H1 (cell line): ENCODE results near the gene RECK. TPM values are rescaled to one million over a fixed set of nuclear protein-coding genes. Genes with fewer than 3 reads are reported as not detected.

Source experiments
- CTCF ChIA-PET: fragments of 300-600 bp; sonication (Branson Sonifier 250); formaldehyde crosslinking; loops from one replicate; lab custom pipeline; 2021; ENCODE audit not compliant: partially characterized antibody; lab: Charles Lee
- POLR2A ChIA-PET: fragments of 300-600 bp; sonication (Branson Sonifier 250); formaldehyde crosslinking; loops from one replicate; lab custom pipeline; 2021; ENCODE audit warnings: inconsistent platforms; ENCODE audit not compliant: partially characterized antibody; lab: Charles Lee
- DNase-seq, 2 experiments: peaks; one replicate each; pipeline versions ENCODE4 v3.0.0 to v3.0.0-alpha.2; 2010 to 2022; ENCODE audit warnings: low spot score in 2 of 2, low read depth in 1 of 2, mixed read lengths in 1 of 2
- FAIRE-seq: peaks from 2 replicates; lab custom pipeline; 2011; peaks lifted over from hg19 to GRCh38; lab: Jason Lieb, UNC
- H2AFZ ChIP-seq: 2 replicates; pipeline ENCODE4 v1.8.1; 2012; ENCODE audit warnings: low read length, inconsistent platforms
- H2AK5ac ChIP-seq: 2 replicates; pipeline ENCODE4 v1.6.1; 2013; ENCODE audit warnings: low read depth, low read length
- H2BK120ac ChIP-seq: replicated peaks from 2 replicates; pipeline ENCODE3; 2013; ENCODE audit warnings: low read depth, low read length, inconsistent platforms
- H2BK12ac ChIP-seq: 2 replicates; pipeline ENCODE4 v1.6.1; 2013; ENCODE audit warnings: low read depth, low read length
- H2BK15ac ChIP-seq: 2 replicates; pipeline ENCODE4 v1.6.1; 2013; ENCODE audit warnings: low read length
- H2BK20ac ChIP-seq: 2 replicates; pipeline ENCODE4 v1.6.1; 2013; ENCODE audit warnings: low read length
- H2BK5ac ChIP-seq: 2 replicates; pipeline ENCODE4 v1.6.1; 2013; ENCODE audit warnings: low read depth, low read length
- H3K14ac ChIP-seq: 2 replicates; pipeline ENCODE4 v1.6.1; 2013; ENCODE audit warnings: inconsistent platforms; ENCODE audit not compliant: insufficient read length
- H3K18ac ChIP-seq: 2 replicates; pipeline ENCODE4 v1.6.1; 2013; ENCODE audit warnings: low read length; ENCODE audit errors: extremely low read depth
- H3K23ac ChIP-seq: 2 replicates; pipeline ENCODE4 v1.6.1; 2013; ENCODE audit warnings: inconsistent platforms; ENCODE audit not compliant: insufficient read length
- H3K23me2 ChIP-seq: 2 replicates; pipeline ENCODE4 v1.6.1; 2013; ENCODE audit warnings: low read depth, low read length
- H3K27ac ChIP-seq: 2 replicates; pipeline ENCODE4 v1.6.1; 2011; ENCODE audit warnings: low read depth, low read length, inconsistent platforms
- H3K27me3 ChIP-seq, 4 experiments: replicated peaks in 1 of 4; 1 replicate in 1 of 4; 2 replicates in 3 of 4; pipeline versions ENCODE4 v1.6.1 to v1.8.1; 2011 to 2013; ENCODE audit warnings: low read length in 3 of 4, mild to moderate bottlenecking in 3 of 4, inconsistent platforms in 2 of 4, mixed read lengths in 2 of 4, moderate library complexity in 1 of 4; ENCODE audit not compliant: control insufficient read depth in 3 of 4, insufficient read depth in 3 of 4; ENCODE audit errors: extremely low read depth in 1 of 4
- H3K36me3 ChIP-seq, 4 experiments: 2 replicates each; pipeline versions ENCODE4 v1.6.1 to v1.8.1; 2011 to 2013; ENCODE audit warnings: mild to moderate bottlenecking in 4 of 4, low read length in 3 of 4, moderate library complexity in 2 of 4, control low read depth in 1 of 4, inconsistent platforms in 1 of 4; ENCODE audit not compliant: insufficient read depth in 4 of 4, control insufficient read depth in 2 of 4
- H3K4ac ChIP-seq: replicated peaks from 2 replicates; pipeline ENCODE3; 2013; ENCODE audit warnings: low read length, low read depth, mixed read lengths, inconsistent platforms; ENCODE audit not compliant: insufficient read length
- H3K4me1 ChIP-seq, 4 experiments: replicated peaks in 1 of 4; 1 replicate in 1 of 4; 2 replicates in 3 of 4; pipeline versions ENCODE4 v1.6.1 to v1.8.1; 2011 to 2013; ENCODE audit warnings: low read length in 3 of 4, inconsistent platforms in 2 of 4, mixed read lengths in 1 of 4; ENCODE audit not compliant: insufficient read depth in 4 of 4, control insufficient read depth in 3 of 4
- H3K4me2 ChIP-seq, 2 experiments: 2 replicates each; pipeline versions ENCODE4 v1.6.1 to v1.8.1; 2011 to 2013; ENCODE audit warnings: low read depth in 2 of 2, low read length in 2 of 2, control low read depth in 1 of 2, inconsistent platforms in 1 of 2, mild to moderate bottlenecking in 1 of 2; ENCODE audit not compliant: insufficient read depth in 1 of 2
- H3K4me3 ChIP-seq, 4 experiments: fragments of 200-600, 300-600 bp in 1 of 4; sonication (generic), shearing (Covaris generic), sonication (Bioruptor Twin) in 1 of 4; 2 replicates each; pipeline versions ENCODE4 v1.5.1 to v1.8.1; 2011 to 2016; ENCODE audit warnings: low read length in 4 of 4, low read depth in 3 of 4, control low read depth in 2 of 4, inconsistent platforms in 2 of 4, mild to moderate bottlenecking in 2 of 4, mixed read lengths in 1 of 4, moderate library complexity in 1 of 4; ENCODE audit not compliant: insufficient read depth in 2 of 4; ENCODE audit errors: extremely low read depth in 1 of 4
- H3K56ac ChIP-seq: replicated peaks from 2 replicates; pipeline ENCODE3; 2013; ENCODE audit warnings: low read depth, mild to moderate bottlenecking, mixed read lengths, low read length, inconsistent platforms; ENCODE audit not compliant: insufficient read length
- H3K79me1 ChIP-seq: 2 replicates; pipeline ENCODE4 v1.6.1; 2013; ENCODE audit warnings: low read depth, low read length, control low read depth
- H3K79me2 ChIP-seq, 2 experiments: 2 replicates each; pipeline versions ENCODE4 v1.6.1 to v1.8.1; 2012 to 2013; ENCODE audit warnings: low read length in 2 of 2, mild to moderate bottlenecking in 2 of 2, inconsistent platforms in 1 of 2; ENCODE audit not compliant: insufficient read depth in 2 of 2, control insufficient read depth in 1 of 2
- H3K9ac ChIP-seq, 4 experiments: replicated peaks in 1 of 4; 1 replicate in 1 of 4; 2 replicates in 3 of 4; pipeline versions ENCODE4 v1.6.1 to v1.8.1; 2011 to 2013; ENCODE audit warnings: low read depth in 3 of 4, low read length in 3 of 4, control low read depth in 2 of 4, mild to moderate bottlenecking in 2 of 4, moderate library complexity in 2 of 4, inconsistent platforms in 1 of 4; ENCODE audit errors: extremely low read depth in 1 of 4
- H3K9me3 ChIP-seq, 2 experiments: 2 replicates each; pipeline versions ENCODE4 v1.6.1 to v1.8.1; 2012 to 2013; ENCODE audit warnings: mild to moderate bottlenecking in 2 of 2, moderate library complexity in 2 of 2, control low read depth in 1 of 2, inconsistent platforms in 1 of 2, low read depth in 1 of 2, low read length in 1 of 2, mixed read lengths in 1 of 2; ENCODE audit not compliant: insufficient read depth in 2 of 2
- H4K20me1 ChIP-seq, 2 experiments: replicated peaks in 1 of 2; 2 replicates each; pipeline versions ENCODE3 to v1.8.1; 2011 to 2013; ENCODE audit warnings: inconsistent platforms in 2 of 2, low read length in 2 of 2, mild to moderate bottlenecking in 1 of 2; ENCODE audit not compliant: insufficient read depth in 2 of 2, control insufficient read depth in 1 of 2
- H4K5ac ChIP-seq: 2 replicates; pipeline ENCODE4 v1.6.1; 2013; ENCODE audit warnings: low read length, low read depth, mixed read lengths, inconsistent platforms; ENCODE audit not compliant: insufficient read length
- H4K8ac ChIP-seq: 2 replicates; pipeline ENCODE4 v1.8.0; 2013; ENCODE audit warnings: mild to moderate bottlenecking, moderate library complexity, low read length, inconsistent platforms; ENCODE audit not compliant: insufficient read depth; ENCODE audit errors: extremely low read depth
- H4K91ac ChIP-seq: replicated peaks from 2 replicates; pipeline ENCODE3; 2013; ENCODE audit warnings: low read length, mixed read lengths, inconsistent platforms; ENCODE audit not compliant: insufficient read length
- HDAC2 ChIP-seq, 2 experiments: fragments of 300-600 bp in 1 of 2; sonication (generic) in 1 of 2; IDR thresholded peaks; 2 replicates each; pipeline ENCODE4 v1.6.1; 2011 to 2012; ENCODE audit warnings: low read depth in 2 of 2, low read length in 2 of 2, mild to moderate bottlenecking in 2 of 2, moderate library complexity in 2 of 2, borderline replicate concordance in 1 of 2, inconsistent platforms in 1 of 2
- HDAC6 ChIP-seq: IDR thresholded peaks from one replicate; pipeline ENCODE4 v1.7.1; 2012; ENCODE audit warnings: low read depth, mild to moderate bottlenecking, inconsistent platforms, low read length, moderate library complexity
- TEAD4 ChIP-seq: IDR thresholded peaks from 2 replicates; pipeline ENCODE4 v1.6.1; 2012; ENCODE audit warnings: low read depth, low read length, inconsistent platforms, mixed read lengths
- WGBS, 2 experiments: shearing (Covaris generic) in 1 of 2; methylation state at CpG; one replicate each; pipeline versions ENCODE4 v1.1.6 to v1.1.7; 2013 to 2015; ENCODE audit warnings: low lambda C conversion rate in 2 of 2, mixed read lengths in 2 of 2, inconsistent platforms in 1 of 2, low coverage in 1 of 2, missing lambda C conversion rate in 1 of 2; ENCODE audit not compliant: insufficient replicate concordance in 2 of 2, insufficient coverage in 1 of 2, insufficient read length in 1 of 2; ENCODE audit errors: extremely low coverage in 1 of 2, missing lambda C conversion rate in 1 of 2; 5-methylcytosine and 5-hydroxymethylcytosine counted together
- polyA plus RNA-seq, 7 experiments: library from polyadenylated mRNA; depleted of rRNA in 3 of 7; stranded (reverse) in 5 of 7; unstranded in 2 of 7; fragments of >200 nt in 5 of 7; fragments of 200-250 nt in 2 of 7; gene quantifications; 1 replicate in 5 of 7; 2 replicates in 1 of 7; 4 replicates in 1 of 7; pipeline versions ENCODE4 v1.2.1 to v1.2.3, GENCODE V29; 2011 to 2013; ENCODE audit warnings: missing spikeins in 2 of 7, mixed read lengths in 2 of 7
- total RNA-seq: library from RNA; stranded (reverse); fragmentation: NEBNext Ultra II Directional; extraction: Animal tissue kit (Norgen Biotek cat#: 25700); gene quantifications from 2 replicates; pipeline ENCODE4 v1.2.1, GENCODE V29; 2021

RECK gene
- total and polyA plus RNA-seq, 2 of the 8 experiments (the other 6 are each of a cell fraction or from before 2014, with no cell fraction given): 5.4 to 9.8 TPM

DNA sequence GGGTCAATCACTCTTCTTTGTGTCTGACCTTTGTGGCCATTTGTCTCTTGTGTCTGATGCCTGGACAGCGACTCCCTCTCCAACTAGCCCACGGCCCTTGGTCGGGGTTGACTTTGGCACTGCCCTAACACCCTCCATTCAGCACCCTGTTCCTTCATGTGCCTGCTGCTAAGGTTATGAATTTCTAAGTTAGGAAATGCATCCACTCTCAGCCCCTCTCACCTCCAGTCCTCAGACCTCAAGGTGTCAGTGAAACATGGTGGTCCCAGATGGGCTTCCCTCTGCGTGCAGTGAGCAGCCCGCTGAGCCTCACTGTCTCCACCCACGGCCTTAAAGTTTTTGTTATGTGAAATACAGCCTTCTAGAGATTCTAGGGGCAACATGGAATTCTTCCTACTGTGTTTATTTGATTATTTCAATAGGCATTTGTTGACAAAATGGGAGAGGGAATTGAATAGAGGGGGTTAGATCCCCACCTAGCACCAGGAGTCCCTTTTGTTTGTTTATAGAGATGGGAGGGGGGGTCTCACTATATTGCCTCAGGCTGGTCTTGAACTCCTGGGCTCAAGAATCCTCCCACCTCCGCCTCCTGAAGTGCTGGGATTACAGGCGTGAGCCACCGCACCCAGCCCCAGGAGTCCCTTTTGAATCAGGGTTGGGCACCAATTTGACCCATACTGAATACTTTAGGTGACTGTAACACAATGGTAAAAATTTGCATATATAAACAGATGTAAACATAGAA, 98.2 kb downstream of the RECK start:
- CTCF ChIA-PET: interaction anchor here (0.6 to 3.0 kb wide), 2 partner anchors 32 to 33 kb away, joined by 3 to 13 read pairs; no protein-coding TSS in a partner anchor

More for the DNA sequence above, 98.2 kb downstream of the RECK start:
- 0 out of 2 replicates have a peak overlapping the region, but pooled peaks have one; percentile 14 for H2BK12ac ChIP-seq
- H4K8ac ChIP-seq: no peak overlapping the region
- H3K14ac ChIP-seq: no peak overlapping the region
- H2BK120ac ChIP-seq: no peak overlapping the region
- H3K23me2 ChIP-seq: peaks cover 15% of the 10 kb centered on the region
- no peak overlapping the region for H2AFZ ChIP-seq
- peaks cover 0 to 15% (median 7%) of the 10 kb centered on the region in 4 experiments; a peak in 6 of 7 replicates for H3K4me1 ChIP-seq
- H2BK5ac ChIP-seq: no peak overlapping the region
- no peaks in the 10 kb centered on the region for H3K79me2 ChIP-seq
- H3K23ac ChIP-seq: no peak overlapping the region
- H4K5ac ChIP-seq: no peak overlapping the region
- 30% methylated on average over 9 of the region's 9 CpGs; no CpG with 5 or more reads in 1 of the 2 experiments for WGBS, 2 experiments
- POLR2A ChIA-PET: no interaction called here
- no peak overlapping the region for H3K56ac ChIP-seq
- H2BK20ac ChIP-seq: no peak overlapping the region
- TF ChIP-seq HDAC2 (IDR thresholded peaks at IDR 0.05; ENCODE audit: borderline replicate concordance in 1 of 2, low read depth in 2 of 2, low read length in 2 of 2) (peak in 1 of 2 experiments; percentile 4; a peak in 1 of 4 replicates), HDAC6 (no peak), TEAD4 (0 out of 2 replicates have a peak, but pooled peaks have one; percentile 28)
- TF ChIP-seq, all 59 proteins: peak for 2
- no peak overlapping the region; the same call in 1 of the 2 replicates for H3K18ac ChIP-seq
- H3K9me3 ChIP-seq: no peaks in the 10 kb centered on the region
- H4K20me1 ChIP-seq: peaks cover 3 to 5% of the 10 kb centered on the region in 2 experiments
- no peak overlapping the region for H2AK5ac ChIP-seq
- no peak overlapping the region for H4K91ac ChIP-seq
- peaks cover 18 to 58% (median 49%) of the 10 kb centered on the region in 4 experiments for H3K27me3 ChIP-seq
- peak overlapping the region; percentile 86 to 93 for H3K4me2 ChIP-seq
- H3K4me3 ChIP-seq: peak overlapping the region in 3 of 4 experiments; percentile 62 to 76 (median 67); a peak in 4 of 8 replicates
- H3K4ac ChIP-seq: no peak overlapping the region
- no peak overlapping the region for H3K9ac ChIP-seq
- no peaks in the 10 kb centered on the region; a peak in 1 of 8 replicates for H3K36me3 ChIP-seq
- no peak overlapping the region for H3K27ac ChIP-seq
- no peak overlapping the region for H2BK15ac ChIP-seq
- FAIRE-seq: peak; percentile 39
- H3K79me1 ChIP-seq: no peaks in the 10 kb centered on the region
- DNase-seq: peak in 1 of 2 experiments; percentile 60
